SK-N-SH (cell line): ENCODE results near the gene LRMDA.

Experiments
- USF1 ChIP-seq: IDR thresholded peaks from 2 replicates; pipeline ENCODE4 v1.4.0; 2012; ENCODE audit warnings: low read depth, borderline replicate concordance
- TF ChIP-seq, protein P1 (sequence below): IDR thresholded peaks from 2 replicates; pipeline ENCODE4 v1.6.1; 2012; ENCODE audit warnings: mild to moderate bottlenecking, low read depth, low read length, moderate library complexity
- TF ChIP-seq, protein P2 (sequence below): fragments of 200-600 bp; sonication (generic); IDR thresholded peaks from 2 replicates; pipeline ENCODE4 v1.6.1; 2017; ENCODE audit warnings: antibody characterized with exemption, mild to moderate bottlenecking, moderate library complexity

- TF ChIP-seq, protein P1, sequence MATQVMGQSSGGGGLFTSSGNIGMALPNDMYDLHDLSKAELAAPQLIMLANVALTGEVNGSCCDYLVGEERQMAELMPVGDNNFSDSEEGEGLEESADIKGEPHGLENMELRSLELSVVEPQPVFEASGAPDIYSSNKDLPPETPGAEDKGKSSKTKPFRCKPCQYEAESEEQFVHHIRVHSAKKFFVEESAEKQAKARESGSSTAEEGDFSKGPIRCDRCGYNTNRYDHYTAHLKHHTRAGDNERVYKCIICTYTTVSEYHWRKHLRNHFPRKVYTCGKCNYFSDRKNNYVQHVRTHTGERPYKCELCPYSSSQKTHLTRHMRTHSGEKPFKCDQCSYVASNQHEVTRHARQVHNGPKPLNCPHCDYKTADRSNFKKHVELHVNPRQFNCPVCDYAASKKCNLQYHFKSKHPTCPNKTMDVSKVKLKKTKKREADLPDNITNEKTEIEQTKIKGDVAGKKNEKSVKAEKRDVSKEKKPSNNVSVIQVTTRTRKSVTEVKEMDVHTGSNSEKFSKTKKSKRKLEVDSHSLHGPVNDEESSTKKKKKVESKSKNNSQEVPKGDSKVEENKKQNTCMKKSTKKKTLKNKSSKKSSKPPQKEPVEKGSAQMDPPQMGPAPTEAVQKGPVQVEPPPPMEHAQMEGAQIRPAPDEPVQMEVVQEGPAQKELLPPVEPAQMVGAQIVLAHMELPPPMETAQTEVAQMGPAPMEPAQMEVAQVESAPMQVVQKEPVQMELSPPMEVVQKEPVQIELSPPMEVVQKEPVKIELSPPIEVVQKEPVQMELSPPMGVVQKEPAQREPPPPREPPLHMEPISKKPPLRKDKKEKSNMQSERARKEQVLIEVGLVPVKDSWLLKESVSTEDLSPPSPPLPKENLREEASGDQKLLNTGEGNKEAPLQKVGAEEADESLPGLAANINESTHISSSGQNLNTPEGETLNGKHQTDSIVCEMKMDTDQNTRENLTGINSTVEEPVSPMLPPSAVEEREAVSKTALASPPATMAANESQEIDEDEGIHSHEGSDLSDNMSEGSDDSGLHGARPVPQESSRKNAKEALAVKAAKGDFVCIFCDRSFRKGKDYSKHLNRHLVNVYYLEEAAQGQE, result no peak
- TF ChIP-seq, protein P2, sequence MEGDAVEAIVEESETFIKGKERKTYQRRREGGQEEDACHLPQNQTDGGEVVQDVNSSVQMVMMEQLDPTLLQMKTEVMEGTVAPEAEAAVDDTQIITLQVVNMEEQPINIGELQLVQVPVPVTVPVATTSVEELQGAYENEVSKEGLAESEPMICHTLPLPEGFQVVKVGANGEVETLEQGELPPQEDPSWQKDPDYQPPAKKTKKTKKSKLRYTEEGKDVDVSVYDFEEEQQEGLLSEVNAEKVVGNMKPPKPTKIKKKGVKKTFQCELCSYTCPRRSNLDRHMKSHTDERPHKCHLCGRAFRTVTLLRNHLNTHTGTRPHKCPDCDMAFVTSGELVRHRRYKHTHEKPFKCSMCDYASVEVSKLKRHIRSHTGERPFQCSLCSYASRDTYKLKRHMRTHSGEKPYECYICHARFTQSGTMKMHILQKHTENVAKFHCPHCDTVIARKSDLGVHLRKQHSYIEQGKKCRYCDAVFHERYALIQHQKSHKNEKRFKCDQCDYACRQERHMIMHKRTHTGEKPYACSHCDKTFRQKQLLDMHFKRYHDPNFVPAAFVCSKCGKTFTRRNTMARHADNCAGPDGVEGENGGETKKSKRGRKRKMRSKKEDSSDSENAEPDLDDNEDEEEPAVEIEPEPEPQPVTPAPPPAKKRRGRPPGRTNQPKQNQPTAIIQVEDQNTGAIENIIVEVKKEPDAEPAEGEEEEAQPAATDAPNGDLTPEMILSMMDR, result no peak
- TF ChIP-seq USF1, result no peak
Observed at GRCh38 chr10:75484717-75485116, 53.3 kb downstream of the LRMDA start.
